Astrocyte (in vitro differentiated cells and primary cell): Measurements from ENCODE around the gene PJA1.

Source experiments
- EZH2 ChIP-seq: IDR thresholded peaks from 2 replicates; pipeline ENCODE4 v1.6.1; 2012; ENCODE audit warnings: mild to moderate bottlenecking, low read length, inconsistent platforms; ENCODE audit not compliant: insufficient read depth
- TF ChIP-seq, protein P1 (sequence below): IDR thresholded peaks from 2 replicates; pipeline ENCODE4 v1.5.1; 2011; ENCODE audit warnings: low read depth, mild to moderate bottlenecking, inconsistent platforms, low read length, moderate library complexity; ENCODE audit not compliant: insufficient read depth

DNA sequence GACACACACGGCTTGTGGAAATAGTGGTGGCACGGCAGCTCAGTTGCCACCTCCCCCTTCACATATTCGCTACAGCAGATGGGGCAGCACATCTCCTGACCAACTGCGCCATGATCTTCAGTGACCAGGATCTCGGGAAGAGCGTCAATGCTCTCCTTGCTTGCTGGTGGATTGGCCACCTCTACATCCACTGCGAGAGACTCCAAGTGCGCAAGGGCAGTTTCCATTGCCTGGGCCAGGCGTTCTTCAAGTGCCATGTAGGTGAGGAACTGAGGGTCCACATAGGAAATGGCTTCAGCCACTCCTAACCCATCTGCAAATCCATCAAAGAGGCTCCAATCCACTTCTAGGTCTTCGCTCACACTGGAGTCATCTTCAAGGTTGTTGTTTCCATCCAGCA is 3.9 kb downstream of the PJA1 start:
- TF ChIP-seq, protein P1, sequence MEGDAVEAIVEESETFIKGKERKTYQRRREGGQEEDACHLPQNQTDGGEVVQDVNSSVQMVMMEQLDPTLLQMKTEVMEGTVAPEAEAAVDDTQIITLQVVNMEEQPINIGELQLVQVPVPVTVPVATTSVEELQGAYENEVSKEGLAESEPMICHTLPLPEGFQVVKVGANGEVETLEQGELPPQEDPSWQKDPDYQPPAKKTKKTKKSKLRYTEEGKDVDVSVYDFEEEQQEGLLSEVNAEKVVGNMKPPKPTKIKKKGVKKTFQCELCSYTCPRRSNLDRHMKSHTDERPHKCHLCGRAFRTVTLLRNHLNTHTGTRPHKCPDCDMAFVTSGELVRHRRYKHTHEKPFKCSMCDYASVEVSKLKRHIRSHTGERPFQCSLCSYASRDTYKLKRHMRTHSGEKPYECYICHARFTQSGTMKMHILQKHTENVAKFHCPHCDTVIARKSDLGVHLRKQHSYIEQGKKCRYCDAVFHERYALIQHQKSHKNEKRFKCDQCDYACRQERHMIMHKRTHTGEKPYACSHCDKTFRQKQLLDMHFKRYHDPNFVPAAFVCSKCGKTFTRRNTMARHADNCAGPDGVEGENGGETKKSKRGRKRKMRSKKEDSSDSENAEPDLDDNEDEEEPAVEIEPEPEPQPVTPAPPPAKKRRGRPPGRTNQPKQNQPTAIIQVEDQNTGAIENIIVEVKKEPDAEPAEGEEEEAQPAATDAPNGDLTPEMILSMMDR: no peak
- no peak for TF ChIP-seq EZH2
